GM18520 (cell line): ENCODE measurements around the gene CRACR2A.

Source experiments
- ATAC-seq: cut with Tn5 transposase; IDR thresholded peaks from one replicate; pipeline ENCODE4 v1.9.1; 2021; ENCODE audit not compliant: unreplicated experiment

The CRACR2A gene

DNA sequence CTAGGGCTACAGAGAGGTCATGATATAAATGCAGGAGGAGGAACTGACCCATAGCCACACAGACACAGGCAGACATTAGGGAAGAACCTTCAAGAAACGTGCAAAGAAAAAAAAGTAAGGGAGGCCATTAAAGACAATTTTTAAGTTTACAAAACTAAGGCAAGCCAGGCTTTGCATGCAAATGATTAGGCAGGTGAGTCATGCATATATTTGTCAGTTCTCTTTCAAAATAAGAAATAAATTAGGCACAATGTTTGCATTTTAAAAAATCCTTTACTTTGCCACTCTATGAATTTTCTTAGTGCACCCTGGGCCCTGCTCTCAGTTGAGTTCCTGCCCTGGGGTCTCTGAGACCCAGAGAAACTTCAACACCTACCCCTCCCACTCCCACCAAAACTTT, 186.9 kb downstream of the CRACR2A start:
- ATAC-seq = no peak
